ENCODE data around the gene SSR3.

The SSR3 gene

GRCh38 chr3:156491192-156491591, 63.7 kb downstream of the SSR3 start:
- H3K36me3 ChIP-seq (ENCODE audit: control insufficient read depth, low read length) = no peaks in the 10 kb centered on the region
- no peak overlapping the region for H3K4me2 ChIP-seq (ENCODE audit: low read length)
- no peaks in the 10 kb centered on the region for H3F3A ChIP-seq (ENCODE audit: control insufficient read depth, insufficient read depth)
- TF ChIP-seq EZH2phosphoT487 (IDR thresholded peaks at IDR 0.05; ENCODE audit: borderline replicate concordance, low read length) (no peak), CTCF (IDR thresholded peaks at IDR 0.05; ENCODE audit: low read depth, low read length, poor library complexity, severe bottlenecking) (no peak)
- H3K4me1 ChIP-seq (ENCODE audit: control insufficient read depth, low read length) = no peaks in the 10 kb centered on the region
- no peak overlapping the region for H3K27ac ChIP-seq (ENCODE audit: low read depth, low read length)
- no peaks in the 10 kb centered on the region for H4K20me1 ChIP-seq (ENCODE audit: control insufficient read depth, insufficient read depth, low read depth, low read length)
- no peaks in the 10 kb centered on the region for H3K9me2 ChIP-seq (replicated peaks; ENCODE audit: control insufficient read depth, low read length)
- no peaks in the 10 kb centered on the region for H3K79me2 ChIP-seq (ENCODE audit: control insufficient read depth, low read length)
- no peak overlapping the region for H3K4me3 ChIP-seq (ENCODE audit: low read length)
- peaks cover 12% of the 10 kb centered on the region for H3K27me3 ChIP-seq (ENCODE audit: control insufficient read depth, low read length)
- no peaks in the 10 kb centered on the region for H3K9me3 ChIP-seq (ENCODE audit: control insufficient read depth, insufficient read depth, low read length)

Measured in DOHH2 (cell line).